HEK293 (cell line): Measurements from ENCODE around the gene SYNDIG1.

Source experiments
- CTCF ChIA-PET: fragments of 350-600 bp; formaldehyde crosslinking; extraction: SDS; loops from one replicate; lab custom pipeline; 2021; ENCODE audit warnings: antibody characterized with exemption; lab: Yijun Ruan, JAX
- POLR2A ChIA-PET: fragments of 300-600 bp; formaldehyde crosslinking; extraction: SDS; loops from one replicate; lab custom pipeline; 2020; ENCODE audit warnings: antibody characterized with exemption, inconsistent platforms; lab: Yijun Ruan, JAX
- H3K27ac ChIP-seq: fragments of 200-500 bp; sonication (Bioruptor generic); 2 replicates; pipeline ENCODE4 v1.5.1; 2014; ENCODE audit warnings: low read depth, low read length, control low read depth, inconsistent platforms; ENCODE audit errors: extremely low read depth
- H3K36me3 ChIP-seq, 2 experiments: fragments of 200-500 bp in 1 of 2; sonication (Bioruptor generic) in 1 of 2; 1 replicate in 1 of 2; 2 replicates in 1 of 2; pipeline ENCODE4 v1.5.1; 2014 to 2017; ENCODE audit warnings: inconsistent platforms in 2 of 2, low read length in 2 of 2; ENCODE audit not compliant: control insufficient read depth in 2 of 2, insufficient read depth in 1 of 2
- H3K4me1 ChIP-seq: fragments of 200-500 bp; sonication (Bioruptor generic); 2 replicates; pipeline ENCODE4 v1.5.1; 2014; ENCODE audit warnings: mild to moderate bottlenecking, low read length, inconsistent platforms; ENCODE audit not compliant: control insufficient read depth, insufficient read depth
- H3K4me3 ChIP-seq: 2 replicates; pipeline ENCODE4 v1.5.1; 2011; ENCODE audit warnings: low read depth, mild to moderate bottlenecking, control low read depth, low read length, moderate library complexity
- H3K9me3 ChIP-seq: fragments of 200-500 bp; sonication (Bioruptor generic); 2 replicates; pipeline ENCODE4 v1.5.1; 2014; ENCODE audit warnings: low read depth, low read length, inconsistent platforms; ENCODE audit not compliant: control insufficient read depth, insufficient read depth
- BCL11A ChIP-seq: fragments of 450-650 bp; formaldehyde crosslinking; IDR thresholded peaks from 2 replicates; pipeline ENCODE4 v1.5.1; 2016; ENCODE audit warnings: low read depth, missing biosample characterization, missing genetic modification characterization
- KLF10 ChIP-seq: fragments of 450-650 bp; IDR thresholded peaks from 2 replicates; pipeline ENCODE4 v1.5.1; 2018; ENCODE audit warnings: missing biosample characterization, mild to moderate bottlenecking, missing genetic modification characterization
- KLF9 ChIP-seq: fragments of 450-650 bp; formaldehyde crosslinking; IDR thresholded peaks from 2 replicates; pipeline ENCODE4 v1.5.1; 2016; ENCODE audit warnings: missing biosample characterization, missing genetic modification characterization, low read depth
- MEIS1 ChIP-seq: sonication (generic); formaldehyde crosslinking; IDR thresholded peaks from 2 replicates; pipeline ENCODE4 v1.8.1; 2022; ENCODE audit warnings: missing genetic modification reagents, mild to moderate bottlenecking, borderline replicate concordance
- PATZ1 ChIP-seq: fragments of 450-650 bp; formaldehyde crosslinking; IDR thresholded peaks from 2 replicates; pipeline ENCODE4 v1.5.1; 2016; ENCODE audit warnings: missing biosample characterization, missing genetic modification characterization
- PRDM10 ChIP-seq: fragments of 450-650 bp; formaldehyde crosslinking; IDR thresholded peaks from 2 replicates; pipeline ENCODE4 v1.5.1; 2016; ENCODE audit warnings: missing biosample characterization, missing genetic modification characterization
- REST ChIP-seq: fragments of 450-650 bp; formaldehyde crosslinking; IDR thresholded peaks from 2 replicates; pipeline ENCODE4 v1.5.1; 2016; ENCODE audit warnings: missing biosample characterization, missing genetic modification characterization
- SALL2 ChIP-seq: fragments of 450-650 bp; formaldehyde crosslinking; IDR thresholded peaks from 2 replicates; pipeline ENCODE4 v1.5.0; 2017; ENCODE audit warnings: missing biosample characterization, mild to moderate bottlenecking, missing genetic modification characterization, borderline replicate concordance
- ZBTB49 ChIP-seq: fragments of 450-650 bp; formaldehyde crosslinking; IDR thresholded peaks from 2 replicates; pipeline ENCODE4 v1.5.1; 2016; ENCODE audit warnings: missing biosample characterization, missing genetic modification characterization, low read depth
- ZNF133 ChIP-seq: fragments of 450-650 bp; formaldehyde crosslinking; IDR thresholded peaks from 2 replicates; pipeline ENCODE4 v1.5.1; 2016; ENCODE audit warnings: missing biosample characterization, missing genetic modification characterization
- ZNF169 ChIP-seq: fragments of 450-650 bp; formaldehyde crosslinking; IDR thresholded peaks from 2 replicates; pipeline ENCODE4 v1.5.1; 2016; ENCODE audit warnings: missing biosample characterization, missing genetic modification characterization
- ZNF184 ChIP-seq: fragments of 450-650 bp; IDR thresholded peaks from 2 replicates; pipeline ENCODE4 v1.5.1; 2018; ENCODE audit warnings: missing biosample characterization, mild to moderate bottlenecking, missing genetic modification characterization
- ZNF324 ChIP-seq: fragments of 450-650 bp; formaldehyde crosslinking; IDR thresholded peaks from 2 replicates; pipeline ENCODE4 v1.5.1; 2016; ENCODE audit warnings: missing biosample characterization, missing genetic modification characterization
- ZNF335 ChIP-seq: fragments of 450-650 bp; formaldehyde crosslinking; conservative IDR thresholded peaks from 2 replicates; pipeline ENCODE4 v1.5.1; 2016; ENCODE audit warnings: missing biosample characterization, missing genetic modification characterization
- ZNF341 ChIP-seq: fragments of 450-650 bp; formaldehyde crosslinking; IDR thresholded peaks from 2 replicates; pipeline ENCODE4; 2016; ENCODE audit warnings: low read depth, missing biosample characterization, missing genetic modification characterization
- ZNF558 ChIP-seq: fragments of 450-650 bp; formaldehyde crosslinking; IDR thresholded peaks from 2 replicates; pipeline ENCODE4 v1.5.1; 2016; ENCODE audit warnings: missing biosample characterization, missing genetic modification characterization
- ZNF664 ChIP-seq: fragments of 450-650 bp; formaldehyde crosslinking; IDR thresholded peaks from 2 replicates; pipeline ENCODE4 v1.5.1; 2016; ENCODE audit warnings: missing biosample characterization, missing genetic modification characterization
- ZNF692 ChIP-seq: fragments of 450-650 bp; formaldehyde crosslinking; IDR thresholded peaks from 2 replicates; pipeline ENCODE4 v1.5.1; 2016; ENCODE audit warnings: missing biosample characterization, missing genetic modification characterization
- ZSCAN16 ChIP-seq: fragments of 450-650 bp; formaldehyde crosslinking; IDR thresholded peaks from 2 replicates; pipeline ENCODE4 v1.5.1; 2016; ENCODE audit warnings: missing biosample characterization, missing genetic modification characterization
- ZSCAN23 ChIP-seq: fragments of 450-650 bp; formaldehyde crosslinking; IDR thresholded peaks from 2 replicates; pipeline ENCODE4 v1.5.1; 2016; ENCODE audit warnings: missing biosample characterization, missing genetic modification characterization

SYNDIG1 gene

GRCh38 chr20:24676353-24676977 lies 207.0 kb downstream of the SYNDIG1 start (continued):
- TF ChIP-seq PRDM10 (tag by site-specific recombination), result no peak
- no peak for TF ChIP-seq ZNF335 (tag by site-specific recombination)
- TF ChIP-seq ZNF558 (tag by site-specific recombination), result no peak
- no peak for TF ChIP-seq ZNF324
- TF ChIP-seq ZNF133 (tag by site-specific recombination), result no peak
- no peak for TF ChIP-seq ZNF664 (tag by site-specific recombination)
- TF ChIP-seq ZSCAN16, result no peak
- no peak for TF ChIP-seq KLF9 (tag by site-specific recombination)
- no peak for TF ChIP-seq PATZ1 (tag by site-specific recombination)
- TF ChIP-seq SALL2 (tag by site-specific recombination), result no peak
- TF ChIP-seq BCL11A (tag by site-specific recombination), result no peak
- no peak for TF ChIP-seq ZNF341 (tag by site-specific recombination)
- TF ChIP-seq ZNF184, result no peak

GRCh38 chr20:24676978-24677370 lies 207.5 kb downstream of the SYNDIG1 start:
- TF ChIP-seq ZSCAN23 (tag by site-specific recombination) (no peak), ZNF692 (no peak), ZNF169 (no peak)
- Histone ChIP-seq H3K9me3 (no peaks in the 10 kb centered on the region), H3K4me1 (no peaks in the 10 kb centered on the region), H3K4me3 (no peak overlapping the region), H3K36me3 (no peaks in the 10 kb centered on the region), H3K27ac (no peak overlapping the region)
- CTCF ChIA-PET, result interaction anchor here (0.6 kb wide), 2 partner anchors 62 to 516 kb away, joined by 3 read pairs; no protein-coding TSS in a partner anchor
- POLR2A ChIA-PET, result no interaction called here

GRCh38 chr20:24677626-24678315 lies 208.3 kb downstream of the SYNDIG1 start:
- ChIA-PET CTCF (interaction anchor here (0.6 kb wide), 1 partner anchor 63 kb away, joined by 3 read pairs; no protein-coding TSS in a partner anchor), POLR2A (no interaction called here)
- H3K4me3 ChIP-seq, result no peak overlapping the region
- no peaks in the 10 kb centered on the region for H3K36me3 ChIP-seq
- H3K4me1 ChIP-seq, result no peaks in the 10 kb centered on the region
- H3K27ac ChIP-seq, result no peak overlapping the region
- H3K9me3 ChIP-seq, result no peaks in the 10 kb centered on the region
- no peak for TF ChIP-seq REST
- no peak for TF ChIP-seq ZBTB49 (tag by site-specific recombination)
- no peak for TF ChIP-seq MEIS1
- no peak for TF ChIP-seq KLF10 (tag by site-specific recombination)
- TF ChIP-seq ZNF169, result no peak
